GM19395 (cell line): Measurements from ENCODE around the gene MPND.

Source experiments
- ATAC-seq: cut with Tn5 transposase; IDR thresholded peaks from one replicate; pipeline ENCODE4 v1.9.1; 2021; ENCODE audit warnings: mild to moderate bottlenecking, moderate library complexity; ENCODE audit not compliant: unreplicated experiment

Gene MPND, protein sequence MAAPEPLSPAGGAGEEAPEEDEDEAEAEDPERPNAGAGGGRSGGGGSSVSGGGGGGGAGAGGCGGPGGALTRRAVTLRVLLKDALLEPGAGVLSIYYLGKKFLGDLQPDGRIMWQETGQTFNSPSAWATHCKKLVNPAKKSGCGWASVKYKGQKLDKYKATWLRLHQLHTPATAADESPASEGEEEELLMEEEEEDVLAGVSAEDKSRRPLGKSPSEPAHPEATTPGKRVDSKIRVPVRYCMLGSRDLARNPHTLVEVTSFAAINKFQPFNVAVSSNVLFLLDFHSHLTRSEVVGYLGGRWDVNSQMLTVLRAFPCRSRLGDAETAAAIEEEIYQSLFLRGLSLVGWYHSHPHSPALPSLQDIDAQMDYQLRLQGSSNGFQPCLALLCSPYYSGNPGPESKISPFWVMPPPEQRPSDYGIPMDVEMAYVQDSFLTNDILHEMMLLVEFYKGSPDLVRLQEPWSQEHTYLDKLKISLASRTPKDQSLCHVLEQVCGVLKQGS

DNA sequence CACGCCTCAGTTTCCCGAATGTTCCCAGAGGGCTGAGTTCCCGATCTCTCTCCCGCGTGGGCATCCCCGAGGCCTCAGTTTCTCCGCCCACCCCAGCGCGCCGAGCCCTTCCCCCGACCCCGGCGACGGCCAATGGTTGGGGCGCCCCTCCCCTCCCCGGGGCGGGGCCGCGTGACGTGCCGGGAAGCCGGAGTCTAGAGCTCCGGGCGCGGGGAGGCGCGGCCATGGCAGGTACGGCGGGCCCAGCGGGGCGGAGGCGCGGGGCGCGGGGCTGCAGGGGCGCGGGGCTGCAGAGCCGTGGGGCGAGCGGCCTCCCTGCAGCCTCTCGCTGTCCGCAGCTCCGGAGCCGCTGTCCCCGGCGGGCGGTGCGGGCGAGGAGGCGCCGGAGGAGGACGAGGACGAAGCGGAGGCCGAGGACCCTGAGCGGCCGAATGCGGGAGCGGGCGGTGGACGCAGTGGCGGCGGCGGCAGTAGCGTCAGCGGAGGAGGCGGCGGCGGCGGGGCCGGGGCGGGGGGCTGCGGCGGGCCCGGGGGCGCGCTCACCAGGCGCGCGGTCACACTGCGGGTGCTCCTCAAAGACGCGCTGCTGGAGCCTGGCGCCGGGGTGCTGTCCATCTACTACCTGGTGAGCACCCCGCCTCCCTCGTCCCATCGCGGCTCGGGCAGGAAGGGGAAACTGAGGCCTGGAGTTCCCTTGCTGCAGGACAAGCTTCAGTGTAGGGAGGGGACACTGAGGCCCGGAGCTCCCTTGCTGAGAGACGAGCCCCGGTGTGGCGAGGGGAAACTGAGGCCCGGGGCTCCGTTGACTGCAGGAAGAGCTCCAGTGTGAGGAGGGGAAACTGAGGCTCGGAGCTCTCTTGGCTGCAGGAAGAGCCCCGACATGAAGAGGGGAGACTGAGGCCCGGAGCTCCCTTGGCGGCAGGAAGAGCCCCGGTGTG is at the start of gene MPND:
TSS of gene MPND (plus strand) at position 193 of the 938 bp plus-strand sequence. CDS start at position 225, 32 bp downstream.
- peak; percentile 60 for ATAC-seq

DNA sequence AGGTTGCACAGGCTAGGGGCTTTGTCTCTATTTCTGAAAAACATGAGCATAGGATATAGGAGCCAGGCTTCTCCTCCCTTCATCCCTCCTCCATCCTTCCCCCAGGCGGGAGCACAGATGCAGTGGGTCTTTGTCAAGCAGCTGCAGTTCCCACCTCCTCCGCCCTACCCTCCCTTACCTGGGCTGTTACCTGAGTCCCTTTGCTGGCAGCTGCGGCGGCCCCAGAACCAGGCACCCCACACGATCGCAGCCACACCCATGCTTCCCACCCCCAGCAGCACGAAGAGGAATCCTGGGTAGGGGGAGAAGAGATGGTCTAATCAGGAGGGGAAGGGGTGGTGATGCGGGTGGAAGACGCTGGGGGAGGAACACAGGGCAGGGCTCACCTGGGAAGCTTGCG is 49.0 kb upstream of the MPND start:
- no peak for ATAC-seq

DNA sequence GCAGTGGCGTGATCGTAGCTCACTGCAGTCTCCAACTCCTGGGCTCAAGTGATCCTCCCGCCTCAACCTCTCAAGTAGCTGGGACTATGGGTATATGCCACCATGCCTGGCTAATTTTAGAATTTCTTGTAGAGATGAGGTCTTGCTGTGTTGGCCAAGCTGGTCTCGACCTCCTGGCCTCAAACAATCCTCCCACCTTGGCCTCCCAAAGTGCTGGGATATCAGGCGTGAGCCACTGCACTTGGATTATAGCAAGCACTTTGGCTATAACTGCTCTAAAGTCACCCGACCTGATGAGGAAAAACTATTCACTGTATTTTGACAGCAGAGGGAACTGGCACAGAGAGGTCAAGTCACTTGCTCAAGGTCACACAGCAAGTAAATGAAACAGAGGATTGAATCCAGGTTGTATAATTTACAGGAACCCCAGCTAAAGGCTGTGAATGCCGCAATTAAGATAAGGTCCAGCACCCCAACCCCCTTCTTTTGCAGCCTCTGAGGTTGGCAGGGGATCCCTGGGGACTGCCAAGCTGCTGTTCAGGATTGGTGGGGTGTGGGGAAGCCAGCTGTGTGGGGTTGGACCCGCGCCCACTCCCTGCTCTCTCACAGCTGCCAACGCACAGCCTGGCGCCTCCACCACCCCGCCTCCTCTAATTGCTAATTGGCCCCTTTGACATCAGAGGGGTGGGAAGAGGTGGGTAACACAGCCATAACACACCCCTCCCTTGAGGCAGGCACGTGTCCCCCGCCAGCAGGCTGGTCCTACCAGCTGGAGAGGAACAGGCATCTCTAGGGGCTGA is 47.2 kb upstream of the MPND start:
- no peak for ATAC-seq

DNA sequence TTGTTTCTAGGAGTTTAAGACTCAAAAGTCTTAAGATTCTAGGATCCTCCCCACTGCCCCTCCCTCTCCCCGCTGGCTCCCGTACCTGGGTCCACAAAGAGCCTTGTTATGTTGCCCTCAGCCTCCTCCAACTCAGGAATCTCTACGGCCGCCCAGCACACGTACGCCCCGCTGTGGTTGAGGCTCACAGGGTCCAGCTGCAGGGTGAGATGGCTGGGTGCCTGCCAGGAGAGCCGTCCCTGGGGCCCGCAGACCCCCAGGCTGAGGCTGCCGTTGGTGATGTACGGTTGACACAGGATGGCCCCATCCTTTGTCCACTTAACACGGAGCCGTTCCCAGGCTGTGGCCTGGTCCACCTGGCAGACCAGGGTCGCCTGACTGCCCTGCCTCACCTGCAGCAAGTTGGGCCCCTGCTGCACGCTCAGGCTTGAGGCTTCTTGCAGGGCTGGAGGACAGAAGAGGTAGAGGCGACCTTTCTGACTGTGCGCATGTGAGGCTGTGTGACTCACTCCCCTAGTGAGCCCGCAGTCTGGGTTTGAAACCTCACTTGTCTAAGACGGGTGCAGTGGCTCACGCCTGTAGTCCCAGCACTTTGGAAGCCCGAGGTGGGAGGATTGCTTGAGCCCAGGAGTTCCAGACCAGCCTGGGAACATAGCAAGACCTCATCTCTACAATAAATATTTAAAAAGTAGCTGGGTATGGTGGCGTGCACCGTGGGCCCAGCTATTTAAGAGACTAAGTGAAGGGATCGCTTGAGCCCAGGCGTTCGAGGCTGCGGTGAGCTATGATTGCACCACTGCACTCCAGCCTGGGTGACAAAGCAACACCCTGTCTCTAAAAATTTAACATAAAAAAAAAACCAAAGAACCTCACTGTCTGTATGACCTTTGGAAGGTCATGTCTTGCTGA is 45.2 kb upstream of the MPND start:
- ATAC-seq = no peak

DNA sequence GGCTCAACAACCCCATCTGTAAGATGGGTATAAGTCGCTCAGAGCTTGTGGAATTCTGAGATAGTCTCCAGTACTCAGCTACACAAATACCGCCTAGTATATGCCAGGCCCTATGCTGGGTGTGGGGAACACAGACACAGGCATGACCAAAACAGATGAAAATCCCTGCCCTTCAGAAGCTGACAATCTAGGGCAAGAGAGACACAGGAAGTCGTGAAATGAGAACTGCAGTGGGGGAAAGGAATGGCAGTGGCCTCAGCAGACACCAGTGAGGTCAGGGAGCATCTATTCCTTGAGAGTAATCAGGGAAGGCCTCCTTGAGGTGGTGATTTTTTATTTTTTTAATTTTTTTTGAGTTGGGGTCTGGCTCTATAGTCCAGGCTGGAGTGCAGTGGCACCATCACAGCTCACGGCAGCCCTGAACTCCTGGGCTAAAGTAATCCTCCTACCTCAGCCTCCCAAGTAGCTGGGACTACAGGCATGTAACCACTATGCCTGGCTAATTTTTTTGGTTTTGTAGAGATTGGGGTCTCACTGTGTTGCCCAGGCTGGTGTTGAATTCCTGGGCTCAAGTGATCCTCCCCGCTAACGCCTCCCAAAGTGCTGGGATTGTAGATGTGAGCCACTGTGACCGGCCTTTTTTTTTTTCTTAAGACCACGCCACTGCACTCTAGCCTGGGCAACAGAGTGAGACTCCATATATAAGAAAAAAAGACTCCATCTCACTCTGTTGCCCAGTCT is 44.4 kb upstream of the MPND start:
- ATAC-seq = no peak

DNA sequence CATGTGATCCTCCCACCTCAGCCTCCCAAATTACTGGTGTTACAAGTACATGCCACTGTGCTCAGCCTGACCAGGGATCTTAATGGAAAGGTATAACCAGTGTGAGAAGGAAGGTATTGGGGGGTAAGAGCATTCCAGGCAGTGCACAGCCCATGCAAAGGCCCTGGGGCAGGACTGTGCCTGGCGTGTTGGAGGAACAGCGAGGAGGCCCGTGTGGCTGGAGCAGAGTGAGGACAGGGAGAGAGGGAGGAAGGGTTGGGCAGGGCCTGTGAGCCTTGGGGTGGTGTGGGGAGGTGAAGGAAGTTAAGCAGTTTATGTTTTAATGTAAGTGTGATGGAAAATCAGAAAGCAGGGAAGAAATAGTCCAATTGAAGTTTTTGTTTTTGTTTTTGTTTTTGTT is 42.8 kb upstream of the MPND start:
- ATAC-seq = no peak

- ATAC-seq = no peak
Measured at GRCh38 chr19:4301590-4302242, 41.6 kb upstream of the MPND start.

GRCh38 chr19:4302243-4302640 is 41.1 kb upstream of the MPND start, which contains the start of gene TMIGD2:
TSS of gene TMIGD2 (minus strand) at chr19:4302389. CDS start at chr19:4302385, 4 bp downstream.
- no peak for ATAC-seq

- no peak for ATAC-seq
Measured at GRCh38 chr19:4303819-4304537, 39.4 kb upstream of the MPND start.

DNA sequence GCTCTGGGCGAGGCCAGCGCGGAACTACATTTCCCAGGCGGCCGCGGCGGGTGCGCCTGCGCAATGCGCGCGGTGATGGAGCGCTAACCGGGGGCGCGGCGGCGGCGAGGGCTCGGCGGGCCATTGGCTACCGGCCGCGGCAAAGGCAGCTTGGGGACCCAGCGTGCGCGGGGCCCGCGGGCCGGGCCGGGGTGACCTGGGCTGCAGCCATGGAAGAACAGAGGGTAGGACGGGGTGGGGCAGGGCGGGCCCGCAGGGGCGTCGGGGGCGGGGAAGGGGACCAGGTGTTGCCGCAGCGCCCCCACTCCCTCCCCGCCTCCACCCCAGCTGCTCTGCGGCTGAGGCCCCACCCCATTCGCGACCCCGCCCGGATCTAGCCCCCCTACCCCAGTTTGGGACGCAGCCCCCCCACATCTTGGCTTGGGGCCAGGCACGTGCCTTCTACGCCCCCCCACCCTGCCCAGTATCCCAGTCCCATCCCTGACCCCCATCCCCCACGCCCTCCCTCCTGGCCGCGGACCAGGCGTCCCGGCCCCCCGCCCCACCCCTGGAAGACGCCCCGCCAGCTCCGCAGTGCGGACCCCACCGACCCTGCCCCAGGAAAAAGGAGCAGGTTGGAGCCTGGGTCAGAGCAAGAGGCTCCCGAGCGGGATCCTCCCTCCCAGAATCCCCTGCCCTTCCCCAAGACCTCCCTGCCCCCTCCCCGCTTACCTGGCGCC is 38.7 kb upstream of the MPND start, which contains the start of gene FSD1:
TSS of gene FSD1 (plus strand) at position 61 of the 719 bp plus-strand sequence. CDS start at position 210, 149 bp downstream.
- no peak for ATAC-seq

DNA sequence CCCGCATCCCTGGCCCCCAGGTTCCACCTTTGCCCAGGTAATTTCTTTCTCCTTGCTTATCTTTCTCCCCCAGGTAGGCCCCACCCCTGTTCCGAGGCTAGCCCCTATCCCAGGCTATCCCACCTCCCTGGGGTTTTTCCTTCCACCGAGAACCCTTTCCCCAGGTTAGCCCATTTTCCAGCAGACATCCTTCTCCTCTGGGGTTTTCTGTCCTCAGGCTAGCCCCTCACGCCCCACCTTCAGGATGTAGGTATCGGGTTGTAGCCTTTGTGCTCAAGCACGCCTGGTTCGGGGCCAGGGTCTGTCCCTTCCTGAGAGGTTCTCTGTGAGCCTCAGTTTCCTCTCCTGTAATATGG is 38.1 kb upstream of the MPND start:
- no peak for ATAC-seq

DNA sequence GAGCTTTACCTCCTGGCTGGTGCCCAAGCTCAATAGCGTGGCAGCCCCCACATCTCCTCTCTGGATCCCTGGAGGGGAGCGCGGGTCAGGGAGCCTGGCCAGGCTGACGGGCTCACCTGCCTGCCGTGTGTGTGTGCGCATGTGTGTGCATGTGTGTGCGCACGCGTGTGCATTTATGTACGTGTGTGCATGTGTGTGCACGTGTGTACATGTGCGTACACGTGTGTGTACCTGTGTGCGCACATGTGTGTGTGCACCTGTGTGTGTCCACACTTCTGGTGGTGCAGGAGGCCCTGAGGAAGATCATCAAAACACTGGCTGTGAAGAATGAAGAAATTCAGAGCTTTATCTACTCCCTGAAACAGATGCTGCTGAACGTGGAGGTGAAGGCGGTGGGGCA is 37.7 kb upstream of the MPND start:
- no peak for ATAC-seq

DNA sequence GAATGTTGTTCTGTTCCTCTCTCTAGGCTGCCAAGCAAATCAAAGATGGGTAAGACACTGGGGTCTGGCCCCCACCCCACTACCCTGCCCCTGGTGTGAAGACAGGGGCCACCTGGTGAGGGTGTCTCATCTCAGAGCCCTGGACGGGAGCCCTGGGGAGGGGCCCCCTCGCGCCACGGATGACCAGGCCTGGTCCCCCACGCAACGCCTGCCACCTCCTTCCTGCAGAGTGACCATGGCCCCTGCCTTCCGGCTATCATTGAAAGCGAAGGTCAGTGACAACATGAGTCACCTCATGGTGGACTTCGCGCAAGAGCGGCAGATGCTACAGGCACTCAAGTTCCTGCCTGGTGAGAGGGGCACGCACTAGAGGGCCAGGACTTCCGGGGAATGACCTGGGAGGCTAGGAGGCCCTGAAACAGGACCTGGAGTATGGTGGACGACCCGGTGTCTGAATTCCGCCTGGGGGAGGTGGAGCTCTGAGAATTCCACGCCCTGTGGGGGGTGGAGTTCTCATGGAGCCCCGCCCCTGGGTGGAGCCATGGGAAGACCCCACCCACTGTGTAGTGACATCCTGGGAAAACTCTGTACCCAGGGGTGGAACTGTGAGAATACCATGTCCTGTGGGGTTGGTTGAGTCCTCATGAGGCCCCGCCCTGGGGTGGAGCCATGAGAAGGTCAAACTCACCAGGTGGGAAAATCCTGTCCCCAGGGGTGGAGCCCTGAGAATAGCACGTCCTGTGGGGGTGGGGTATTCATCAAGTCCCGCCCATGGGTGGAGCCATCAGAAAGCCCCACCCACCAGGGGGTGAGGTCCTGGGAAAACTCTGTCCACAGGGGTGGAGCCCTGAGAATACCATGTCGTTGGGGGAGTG is 32.9 kb upstream of the MPND start:
- no peak for ATAC-seq

DNA sequence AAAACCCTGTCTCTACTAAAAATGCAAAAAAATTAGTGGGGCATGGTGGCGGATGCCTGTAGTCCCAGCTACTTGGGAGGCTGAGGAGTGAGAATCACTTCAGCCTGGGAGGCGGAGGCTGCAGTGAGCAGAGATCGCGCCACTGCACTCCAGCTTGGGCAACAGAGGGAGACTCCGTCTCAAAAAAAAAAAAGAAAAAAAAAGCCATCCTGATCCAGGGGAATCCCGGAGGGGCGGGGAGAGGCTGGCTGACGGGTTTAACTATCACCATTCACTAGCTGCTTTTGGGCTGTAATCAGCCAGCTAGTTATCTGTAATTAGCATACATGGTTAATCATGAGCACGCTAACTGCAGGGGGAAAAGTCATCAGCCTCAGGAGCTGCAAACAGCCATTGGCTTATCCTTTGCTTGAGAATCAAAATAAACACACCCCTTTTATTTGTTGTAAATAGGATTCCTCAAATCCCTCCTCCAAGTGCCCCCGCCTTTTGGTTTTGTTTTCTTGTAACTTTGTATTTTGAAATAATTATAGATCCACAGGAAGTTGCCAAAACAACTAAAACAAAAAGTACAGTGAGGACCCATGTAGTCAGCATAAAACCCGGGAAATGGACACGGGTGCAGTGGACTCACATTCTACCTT is 29.4 kb upstream of the MPND start:
- no peak for ATAC-seq

GRCh38 chr19:4316956-4317355 is 26.4 kb upstream of the MPND start:
- ATAC-seq = no peak

- ATAC-seq = no peak
Measured at GRCh38 chr19:4318460-4318859, 24.9 kb upstream of the MPND start.
